GM12892 (cell line): ENCODE data around the gene TAF1C.

Experiments
- POLR2A ChIP-seq: IDR thresholded peaks from 2 replicates; pipeline ENCODE4 v1.6.1; 2011; ENCODE audit warnings: low read depth, low read length, control low read depth
- POLR2AphosphoS5 ChIP-seq: IDR thresholded peaks from 2 replicates; pipeline ENCODE4 v1.6.1; 2011; ENCODE audit warnings: low read depth, low read length, control low read depth
- TAF1 ChIP-seq: IDR thresholded peaks from 2 replicates; pipeline ENCODE4 v1.6.1; 2011; ENCODE audit warnings: low read depth, mild to moderate bottlenecking, control low read depth, low read length, borderline replicate concordance

DNA sequence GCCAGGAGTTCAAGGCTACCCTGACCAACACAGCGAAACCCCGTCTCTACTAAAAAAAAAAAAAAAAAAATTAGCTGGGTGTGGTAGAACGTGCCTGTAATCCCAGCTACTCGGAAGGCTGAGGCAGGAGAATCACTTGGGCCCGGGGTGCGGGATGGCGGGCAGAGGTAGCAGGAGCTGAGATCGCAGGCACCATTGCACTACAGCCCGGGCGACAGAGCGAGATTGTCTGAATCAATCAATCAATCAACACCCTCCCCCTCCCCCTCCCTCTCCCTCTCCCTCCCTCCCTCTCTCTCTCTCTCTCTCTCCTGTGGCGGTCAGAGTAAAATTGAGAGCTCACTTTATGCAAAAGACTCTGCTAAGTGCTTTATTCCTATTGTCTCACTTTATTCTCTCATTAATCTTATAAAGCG lies 43.1 kb downstream of the TAF1C start:
- TF ChIP-seq POLR2A (no peak), TAF1 (no peak), POLR2AphosphoS5 (no peak)
